Amygdala (tissue), 56 donors: ENCODE measurements around the gene AKR1B1.
A peak's percentile ranks its signal among the peaks of the same experiment; 100 is the strongest.

Experiments used
- DNase-seq, 56 donors: peaks; one replicate each; lab custom pipeline; 2025; lab: John Stamatoyannopoulos, UW

Gene AKR1B1

DNA sequence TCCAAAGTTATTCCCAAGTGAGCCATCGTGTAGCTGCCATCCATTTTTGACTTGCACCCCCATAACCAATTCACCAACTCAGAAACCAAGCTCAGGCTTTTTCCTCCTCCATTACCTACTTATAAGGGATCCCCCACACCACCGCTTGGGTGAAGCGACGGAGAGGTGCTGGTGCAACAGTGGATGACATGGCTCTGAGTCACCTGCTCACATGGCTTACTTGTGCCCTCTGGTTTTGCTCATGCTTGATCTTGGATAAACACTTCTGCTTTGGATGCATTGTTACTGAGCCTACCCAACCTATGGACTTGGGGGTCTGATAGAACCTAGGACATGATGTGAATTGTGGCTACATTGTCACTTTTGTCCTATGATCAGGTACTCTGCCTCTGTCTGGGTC, 12.0 kb upstream of the AKR1B1 start:
- no peak for DNase-seq

DNA sequence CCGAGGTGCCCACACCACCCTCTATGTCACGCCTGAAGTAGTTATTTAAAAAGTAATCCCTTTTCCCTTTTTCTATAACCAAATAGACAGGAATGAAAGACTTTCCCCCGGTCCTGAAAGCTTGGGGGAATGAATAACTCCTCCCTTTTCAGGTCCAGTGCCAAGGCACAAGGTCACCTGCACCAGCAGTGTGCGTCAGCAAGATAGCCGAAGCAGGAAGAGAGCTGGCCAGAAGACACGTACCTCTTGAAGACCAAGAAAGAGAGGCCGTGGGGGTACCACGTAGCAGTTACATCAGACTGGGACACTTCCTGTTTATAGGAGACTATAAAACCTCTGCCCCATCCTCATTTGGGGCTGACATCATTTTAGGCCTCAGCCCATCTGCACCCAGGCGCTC, 10.7 kb upstream of the AKR1B1 start:
- DNase-seq: no peak

- DNase-seq: no peak
Measured at GRCh38 chr7:134468475-134468874, 9.6 kb upstream of the AKR1B1 start.

GRCh38 chr7:134468054-134468453, 9.2 kb upstream of the AKR1B1 start:
- no peak for DNase-seq

DNA sequence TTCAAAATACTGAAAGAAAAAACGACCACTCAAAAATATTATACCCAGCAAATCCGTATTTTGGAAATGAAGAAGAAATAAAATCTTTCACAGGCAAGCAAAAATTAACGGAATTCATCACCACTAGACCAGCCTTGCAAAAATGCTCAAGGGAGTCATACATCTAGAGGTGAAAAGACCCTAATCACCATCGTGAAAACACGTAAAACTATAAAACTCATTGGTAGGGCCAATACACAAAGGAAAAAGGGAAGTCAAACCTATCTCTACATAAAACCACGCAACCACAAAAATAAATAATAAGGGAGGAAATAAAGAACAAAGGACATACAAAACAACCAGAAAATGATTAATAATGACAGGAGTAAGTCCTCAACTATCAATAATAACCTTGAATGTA, 6.6 kb upstream of the AKR1B1 start:
- DNase-seq: no peak

DNA sequence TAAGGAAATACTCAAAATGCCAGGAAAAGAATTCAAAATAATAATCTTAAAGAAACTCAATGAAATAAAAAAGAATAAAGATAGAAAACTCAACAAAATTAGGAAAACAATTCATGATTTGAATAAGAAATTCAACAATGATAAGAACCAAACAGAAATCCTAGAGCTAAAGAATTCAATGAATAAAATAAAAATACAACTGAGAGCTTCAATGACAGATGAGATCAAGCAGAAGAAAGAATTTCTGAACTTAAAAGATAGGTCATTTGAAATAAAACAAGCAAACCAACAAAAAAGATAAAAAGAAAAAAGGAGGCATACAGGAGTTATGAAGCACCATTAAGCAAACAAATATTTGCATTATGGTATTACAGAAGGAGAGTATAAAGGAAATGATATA, 5.6 kb upstream of the AKR1B1 start:
- no peak for DNase-seq

GRCh38 chr7:134463751-134464150, 4.9 kb upstream of the AKR1B1 start:
- no peak for DNase-seq

DNA sequence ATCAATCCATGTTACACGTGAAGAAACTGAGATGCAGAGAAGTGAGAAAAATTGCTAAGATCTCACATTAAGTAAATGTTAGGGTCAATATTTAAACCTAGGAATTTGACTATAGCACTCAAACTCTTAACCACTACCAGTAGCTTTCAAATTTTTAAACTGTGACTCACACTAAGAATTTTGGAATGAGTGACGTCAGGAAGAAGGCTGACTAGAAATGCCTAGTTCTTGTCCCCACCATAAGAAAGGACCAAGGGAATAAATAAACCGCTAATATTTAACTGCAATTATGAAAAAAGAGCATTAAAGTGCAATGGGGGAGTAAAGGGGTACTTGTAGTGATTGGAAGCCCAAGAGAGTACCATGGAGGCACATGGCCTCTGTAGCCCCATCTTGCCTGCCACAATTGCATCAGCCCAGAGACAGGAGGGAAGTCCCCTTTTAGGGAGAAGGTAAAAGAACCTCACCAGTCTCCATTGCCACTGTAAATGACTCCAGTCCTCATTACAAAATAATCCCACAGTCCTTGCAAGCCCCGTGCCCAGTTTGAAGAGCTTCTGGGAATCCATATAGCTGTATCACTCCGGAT, 3.5 kb upstream of the AKR1B1 start:
- DNase-seq: no peak

DNA sequence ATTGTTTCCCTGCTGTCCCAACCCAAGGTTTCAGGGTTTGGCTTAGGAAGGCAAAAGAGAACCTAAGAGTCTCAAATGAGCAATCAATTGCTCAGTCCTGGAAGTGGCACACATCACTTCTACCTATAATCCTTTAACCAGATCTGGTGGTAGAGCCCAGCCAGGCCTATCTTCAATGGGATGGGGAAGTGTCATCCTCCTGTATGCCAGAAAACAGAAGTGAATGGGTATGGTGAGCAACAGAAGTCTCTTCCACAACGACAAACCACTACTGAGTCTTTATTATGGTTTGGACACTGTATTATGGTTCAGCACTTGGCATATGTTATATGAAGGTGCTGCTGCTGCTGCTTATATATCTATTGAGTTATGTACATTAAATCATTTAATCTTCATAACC, 3.0 kb upstream of the AKR1B1 start:
- DNase-seq: no peak

DNA sequence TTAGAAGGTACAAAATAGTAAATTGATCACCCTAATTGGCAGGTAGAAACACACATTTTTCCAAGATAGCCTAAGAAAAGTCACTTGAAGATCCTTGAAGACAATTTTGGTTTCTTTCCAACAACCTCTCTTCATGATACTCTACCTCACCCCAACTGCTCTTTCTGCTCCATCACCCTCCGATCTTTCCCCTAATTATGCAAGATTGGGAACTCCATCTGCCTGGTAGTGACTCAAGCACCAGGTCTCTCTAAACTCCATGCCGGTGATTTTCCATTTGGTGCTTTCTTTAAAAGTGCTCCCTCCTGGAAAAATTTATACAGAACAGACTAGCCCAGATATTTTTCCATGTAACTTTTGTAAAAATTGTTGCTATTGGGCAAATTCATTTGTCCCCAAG, 1.1 kb upstream of the AKR1B1 start:
- no peak for DNase-seq

DNA sequence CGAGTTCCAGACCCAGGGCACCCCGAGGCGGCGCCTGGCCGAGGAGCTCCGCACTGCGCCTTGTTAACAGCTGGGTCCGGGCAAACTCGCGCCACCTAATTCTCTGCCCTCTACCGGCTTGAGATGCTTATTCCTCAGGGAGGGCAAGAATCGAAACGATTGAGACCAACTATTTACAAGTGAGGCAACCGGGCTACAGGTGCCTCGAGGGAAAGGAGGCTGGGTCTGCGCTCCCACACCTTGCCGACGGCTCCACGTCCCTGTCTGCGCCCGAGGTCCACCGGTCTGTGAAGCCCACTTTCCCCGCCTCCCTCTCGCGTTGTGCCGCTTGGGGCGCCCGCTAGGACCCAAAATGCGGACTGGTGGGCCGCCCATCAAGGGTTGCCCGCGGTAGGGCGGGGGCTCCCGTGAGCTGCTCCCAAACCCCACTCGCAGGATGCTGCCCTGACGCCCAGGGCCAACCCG, 527 bp downstream of the AKR1B1 start:
- DNase-seq: peak in 40 of 56 donors; percentile 9 to 72 (median 56)

- no peak for DNase-seq
Measured at GRCh38 chr7:134457210-134457609, 1.7 kb downstream of the AKR1B1 start.

DNA sequence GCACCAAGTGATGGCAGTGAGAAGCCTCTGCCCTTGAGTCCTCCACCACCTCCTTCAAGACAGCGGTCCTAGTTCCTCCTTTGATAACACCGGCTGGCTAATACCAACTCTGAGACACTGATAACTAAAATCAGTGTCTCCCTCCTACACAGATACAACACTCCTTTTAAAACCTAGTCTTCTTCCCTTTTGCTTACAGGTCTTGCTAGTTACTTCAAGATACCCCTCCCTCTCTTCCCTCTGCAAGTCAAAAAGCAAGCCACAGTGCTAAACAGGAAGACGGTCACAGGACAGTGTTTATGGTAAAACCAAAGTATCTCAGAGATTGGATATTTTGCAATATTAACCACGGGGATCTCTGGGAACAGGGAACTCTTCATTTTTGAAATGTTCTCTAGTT, 4.6 kb downstream of the AKR1B1 start:
- DNase-seq: no peak

DNA sequence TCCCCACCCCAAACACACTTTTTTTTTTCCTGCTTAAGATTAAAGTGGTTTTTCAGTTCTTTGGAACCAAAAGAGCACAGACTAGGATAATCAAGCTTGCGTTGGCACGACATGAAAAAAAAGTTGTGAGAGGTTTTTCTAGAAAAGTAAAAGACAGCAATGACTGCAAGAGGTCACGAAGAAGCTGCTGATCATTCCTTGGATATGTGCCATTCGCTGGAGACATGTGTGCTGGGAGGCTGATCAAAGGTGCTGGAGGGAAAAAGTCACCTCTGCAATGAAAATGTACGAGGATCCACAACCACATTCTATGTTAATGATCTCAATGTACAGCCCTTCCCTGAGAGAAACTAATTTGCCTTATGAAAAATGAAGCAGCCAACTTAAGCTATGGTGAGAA, 5.4 kb downstream of the AKR1B1 start:
- no peak for DNase-seq

DNA sequence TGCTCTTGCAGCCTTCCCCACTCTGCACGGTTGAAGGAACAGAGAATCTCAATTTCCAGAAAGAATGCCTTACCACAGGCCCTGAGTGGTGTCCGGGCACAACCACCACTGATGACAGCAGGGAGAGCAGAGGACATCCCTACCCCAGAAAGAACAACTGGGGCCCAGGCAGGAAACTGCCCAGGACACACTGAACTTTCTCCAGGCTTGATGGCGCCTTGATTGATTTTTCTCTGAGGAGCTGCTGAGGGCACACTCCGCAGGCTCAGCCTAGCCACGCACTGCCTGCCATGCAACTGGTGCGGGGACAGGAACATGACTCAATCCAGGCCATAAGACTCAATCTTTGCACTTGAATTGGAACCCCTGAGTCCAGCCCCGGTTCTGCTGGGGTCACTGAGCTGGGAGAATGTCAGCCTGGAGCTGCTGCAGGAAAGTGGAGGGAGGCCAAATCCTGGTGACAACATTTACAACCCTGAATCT, 5.9 kb downstream of the AKR1B1 start:
- DNase-seq: no peak

GRCh38 chr7:134452419-134452838, 6.5 kb downstream of the AKR1B1 start:
- DNase-seq: no peak

DNA sequence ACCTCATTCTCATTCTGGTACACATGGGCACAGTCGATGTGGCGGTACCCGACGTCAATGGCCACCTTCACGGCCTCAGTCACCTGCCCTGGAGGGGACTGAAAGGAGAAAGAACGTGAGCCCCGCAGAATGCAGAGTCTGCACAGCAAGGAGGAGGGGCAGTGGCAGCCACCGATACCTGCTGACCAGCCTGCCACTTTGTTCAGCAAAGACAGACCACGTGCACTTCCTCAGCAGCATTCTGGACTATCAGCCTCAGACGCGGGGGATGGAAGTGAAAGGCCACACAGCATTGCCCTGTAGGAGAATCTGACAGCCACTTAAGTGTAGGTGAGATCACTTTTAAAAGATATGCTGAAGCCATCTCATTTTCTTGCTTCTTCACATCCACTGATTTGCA, 7.2 kb downstream of the AKR1B1 start:
- peak in 7 of 56 donors; percentile 6 to 36 (median 12) for DNase-seq

DNA sequence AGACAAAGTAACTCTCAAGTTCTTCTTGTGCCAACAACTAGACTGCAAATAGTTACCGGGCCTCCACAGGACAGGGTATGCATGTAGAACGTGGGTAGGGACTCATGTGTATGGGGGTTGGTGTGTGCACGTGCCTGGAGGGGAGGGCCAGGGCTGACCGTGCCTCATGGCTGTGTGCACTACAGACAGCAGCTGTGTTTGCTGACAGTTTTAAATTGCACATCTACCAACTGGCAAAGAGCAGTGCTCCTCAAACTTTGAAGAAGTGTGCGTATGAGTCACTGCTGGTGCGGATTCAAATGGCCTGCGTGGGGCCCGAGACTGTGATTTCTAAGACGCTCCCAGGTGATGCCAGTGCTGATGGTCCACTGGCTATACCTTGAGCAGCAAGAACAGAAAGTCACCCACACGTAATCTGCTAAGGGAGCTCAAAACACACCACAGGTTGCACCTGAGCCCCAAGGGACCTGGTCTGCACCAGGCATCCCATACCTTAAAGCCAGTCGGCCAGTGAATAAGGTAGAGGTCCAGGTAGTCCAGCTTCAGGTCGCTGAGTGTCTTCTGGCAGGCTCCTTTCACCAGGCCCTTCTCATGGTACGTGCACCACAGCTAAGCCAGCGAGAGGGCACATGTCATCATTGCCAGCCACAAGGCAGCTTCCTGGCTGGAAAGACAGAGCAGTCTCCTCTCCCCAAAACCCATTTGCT, 8.5 kb downstream of the AKR1B1 start:
- DNase-seq: no peak

GRCh38 chr7:134449680-134450079, 9.2 kb downstream of the AKR1B1 start:
- no peak for DNase-seq

DNA sequence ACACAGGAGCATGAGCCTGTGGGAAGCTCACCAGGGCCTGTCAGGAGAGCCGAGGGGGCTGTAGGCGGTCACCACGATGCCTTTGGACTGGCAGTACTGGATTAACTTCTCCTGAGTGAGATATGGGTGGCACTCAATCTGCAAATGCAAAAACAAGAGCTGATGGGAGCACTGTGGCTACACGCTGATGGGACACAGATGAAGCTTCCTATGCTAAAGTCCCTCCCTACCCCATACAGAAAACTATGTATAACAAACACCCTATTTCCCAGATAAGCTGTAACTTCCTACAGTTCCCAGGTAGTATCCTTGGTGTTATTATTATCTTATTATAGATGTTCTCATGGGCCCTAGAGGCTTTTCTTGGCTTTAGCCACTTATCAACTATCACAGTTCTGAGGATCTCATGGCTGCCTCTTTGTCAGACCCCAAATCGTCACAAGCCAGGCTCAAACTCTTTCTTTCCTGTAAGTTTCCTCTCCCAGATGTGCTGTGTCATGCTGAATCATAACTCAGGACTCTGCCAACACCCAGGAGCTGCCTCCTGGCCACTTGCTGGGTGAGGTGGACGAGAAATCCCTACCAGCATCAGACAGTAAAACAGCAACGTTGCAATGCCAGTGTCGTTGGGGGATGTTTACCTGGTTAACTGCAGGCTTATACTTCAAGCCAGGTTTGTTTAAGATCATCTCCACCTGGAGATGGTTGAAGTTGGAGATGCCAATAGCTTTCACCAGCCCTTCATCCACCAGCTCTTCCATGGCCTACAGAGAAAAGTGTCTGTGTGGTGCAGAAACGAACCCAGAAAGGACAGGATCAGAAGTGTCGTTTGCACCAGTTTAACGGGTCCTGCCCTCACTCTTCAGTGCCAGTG, 10.3 kb downstream of the AKR1B1 start:
- DNase-seq: no peak

- DNase-seq: no peak
Measured at GRCh38 chr7:134447383-134447782, 11.5 kb downstream of the AKR1B1 start.
